Activated CD4-positive, CD25-positive, alpha-beta regulatory T cell treated with anti-CD3 and anti-CD28 coated beads, Interleukin-2, amount 50 U/mL, for 16 hours (primary cell): ENCODE data around the gene KLF13.

Experiments
- DNase-seq: peaks from one replicate; pipeline ENCODE4 v3.0.0-alpha.2; 2020; ENCODE audit warnings: low read depth, low spot score

The KLF13 gene

DNA sequence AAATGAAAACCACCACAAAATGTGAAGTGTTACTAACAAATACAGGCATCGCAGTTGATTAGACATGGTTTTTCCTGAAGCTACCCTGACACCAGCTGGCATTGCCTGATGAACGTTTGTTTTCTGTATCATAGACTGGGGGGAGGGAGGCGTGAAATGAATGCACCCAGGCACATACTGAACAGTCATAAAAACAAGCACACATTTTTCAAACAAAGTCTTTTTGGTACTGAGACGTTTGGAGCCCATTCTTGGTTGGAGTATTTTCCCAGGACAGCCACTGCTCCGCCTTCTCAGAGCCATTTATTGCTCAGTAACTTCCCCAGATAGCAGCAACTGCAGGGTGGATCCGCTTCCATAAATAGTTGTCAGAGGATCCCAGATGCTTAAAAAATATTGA, 52.4 kb downstream of the KLF13 start:
- no peak for DNase-seq

DNA sequence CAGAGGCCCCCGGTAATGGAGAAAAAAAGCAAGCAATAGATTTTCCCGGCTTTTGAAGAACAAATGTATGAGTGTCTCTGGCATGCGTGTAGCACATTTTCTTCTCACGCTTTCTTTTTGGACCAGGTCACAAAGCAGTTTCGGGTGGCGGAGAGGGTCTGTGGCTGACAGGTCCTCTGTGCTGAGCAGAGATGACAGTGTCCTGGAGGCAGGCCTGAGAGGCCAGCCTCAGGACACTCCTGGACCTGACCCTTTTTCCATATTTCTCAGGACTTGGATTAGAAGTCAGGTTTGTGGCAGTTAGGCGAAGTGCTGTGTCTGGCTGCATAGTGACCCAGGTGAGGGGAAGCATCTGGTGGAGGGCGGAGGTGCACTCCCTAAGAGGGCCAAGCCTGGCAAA, 52.9 kb downstream of the KLF13 start:
- DNase-seq: no peak

GRCh38 chr15:31381801-31382712, 55.4 kb downstream of the KLF13 start:
- DNase-seq: no peak

DNA sequence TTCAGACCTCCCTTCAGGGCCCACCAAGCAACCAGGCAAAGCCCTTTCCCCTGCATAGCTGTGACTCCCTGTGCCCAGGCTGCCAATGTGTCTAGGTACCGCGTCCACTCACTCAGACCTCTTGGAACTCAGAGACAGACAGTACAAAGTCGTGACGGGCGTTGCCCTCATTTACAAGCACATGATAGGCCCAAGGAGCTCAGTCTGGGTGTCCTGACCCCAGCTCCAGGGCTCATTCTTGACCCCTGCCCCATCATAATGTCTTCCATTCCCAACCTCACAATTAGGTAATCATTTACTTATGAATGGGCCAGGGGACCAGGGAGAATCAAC, 56.0 kb downstream of the KLF13 start:
- no peak for DNase-seq

DNA sequence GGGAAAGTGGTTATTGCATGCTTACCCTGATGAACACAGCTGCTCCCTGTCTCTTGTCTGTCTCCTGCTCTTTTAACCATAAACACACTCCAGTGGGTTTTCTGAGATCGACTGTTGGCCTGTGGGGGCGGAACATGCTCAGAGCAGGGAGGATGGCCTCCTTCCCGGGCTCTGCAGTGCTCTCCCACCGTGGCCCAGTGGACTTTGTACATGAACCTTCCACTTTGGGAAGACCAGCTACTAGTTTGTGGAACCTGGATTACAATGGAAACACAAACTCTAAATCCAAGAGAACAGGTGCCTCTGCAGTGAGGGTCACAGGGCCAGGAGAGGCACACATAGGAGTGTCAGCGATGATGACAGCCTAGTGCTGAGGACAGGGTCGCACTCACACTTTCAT, 56.5 kb downstream of the KLF13 start:
- no peak for DNase-seq

DNA sequence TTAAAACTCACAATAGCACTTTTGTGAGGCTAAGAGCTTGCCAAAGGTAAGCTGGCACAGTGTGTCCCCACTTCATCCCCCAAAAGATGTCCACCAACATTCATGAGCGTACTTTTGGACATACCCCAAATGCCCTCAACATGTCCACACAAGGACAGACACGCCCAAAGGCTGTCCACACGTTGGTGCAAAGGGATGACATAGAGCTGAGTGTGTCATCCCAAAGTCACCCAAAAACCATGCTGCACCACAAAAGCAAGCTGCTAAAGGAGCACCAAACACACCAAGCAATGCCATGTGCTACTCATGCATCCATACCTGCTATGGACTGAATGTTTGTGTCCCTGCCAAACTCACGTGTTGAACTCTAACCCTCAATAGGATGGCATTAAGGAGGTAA, 57.9 kb downstream of the KLF13 start:
- no peak for DNase-seq

DNA sequence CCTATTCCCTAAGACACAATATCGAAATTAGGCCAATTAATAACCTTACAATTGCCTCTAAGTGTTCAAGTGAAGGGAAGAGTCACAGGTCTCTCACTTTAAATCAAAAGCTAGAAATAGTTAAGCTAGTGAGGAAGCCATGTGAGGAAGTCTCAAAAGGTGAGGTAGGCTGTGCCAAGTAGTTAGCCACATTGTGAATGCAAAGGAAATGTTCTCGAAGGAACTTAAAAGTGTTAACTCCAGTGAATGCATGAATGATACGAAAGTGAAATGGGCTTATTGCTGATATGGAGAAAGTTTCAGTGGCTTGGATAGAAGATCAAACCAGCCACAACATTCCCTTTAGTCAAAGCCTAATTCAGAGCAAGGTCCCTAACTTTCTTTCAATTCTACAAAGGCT, 59.1 kb downstream of the KLF13 start:
- DNase-seq: no peak

- no peak for DNase-seq
Measured at GRCh38 chr15:31387092-31387478, 60.5 kb downstream of the KLF13 start.

- DNase-seq: no peak
Measured at GRCh38 chr15:31387479-31388118, 61.0 kb downstream of the KLF13 start.

DNA sequence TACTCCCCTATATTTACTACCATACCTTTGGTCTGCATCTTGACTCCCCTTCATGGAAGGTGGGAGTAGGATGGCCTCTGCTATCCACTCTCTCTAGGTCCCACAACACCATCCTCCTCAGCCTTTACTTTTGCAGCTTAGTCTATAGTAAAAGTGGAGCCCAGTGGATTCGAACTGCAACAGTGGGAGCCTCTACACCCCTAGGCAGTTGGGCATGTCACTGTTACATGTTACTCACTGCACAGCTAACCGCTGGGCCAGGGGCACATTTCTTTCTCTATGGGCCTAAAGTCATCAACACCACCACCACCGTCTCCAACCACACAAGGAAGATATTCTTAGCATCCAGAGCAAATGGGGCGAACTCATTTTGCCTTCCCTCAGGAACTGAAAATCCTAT, 62.9 kb downstream of the KLF13 start:
- no peak for DNase-seq

DNA sequence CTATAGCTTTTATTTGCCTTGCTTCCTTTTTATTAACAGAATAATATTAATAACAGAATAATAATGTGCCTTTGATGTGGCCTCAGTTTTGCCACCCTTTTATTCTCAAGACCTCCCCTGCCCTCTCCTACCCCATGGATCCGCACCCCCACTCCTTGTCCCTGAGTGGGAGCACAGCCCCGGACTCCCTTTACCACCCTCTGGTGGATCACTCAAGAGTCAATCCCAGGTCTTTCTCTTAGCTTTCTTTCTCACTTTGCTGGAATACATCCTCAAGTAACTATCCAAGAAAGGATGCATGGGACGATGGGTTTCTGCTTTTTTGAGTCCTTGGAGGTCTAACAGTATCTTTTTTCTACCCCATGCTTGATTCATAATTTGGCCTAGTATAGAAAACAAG, 63.4 kb downstream of the KLF13 start:
- no peak for DNase-seq

- DNase-seq: no peak
Measured at GRCh38 chr15:31390777-31391486, 64.3 kb downstream of the KLF13 start.

- DNase-seq: peak; percentile 39
Measured at GRCh38 chr15:31391687-31392671, 65.3 kb downstream of the KLF13 start.

GRCh38 chr15:31392761-31393401, 66.2 kb downstream of the KLF13 start:
- no peak for DNase-seq

DNA sequence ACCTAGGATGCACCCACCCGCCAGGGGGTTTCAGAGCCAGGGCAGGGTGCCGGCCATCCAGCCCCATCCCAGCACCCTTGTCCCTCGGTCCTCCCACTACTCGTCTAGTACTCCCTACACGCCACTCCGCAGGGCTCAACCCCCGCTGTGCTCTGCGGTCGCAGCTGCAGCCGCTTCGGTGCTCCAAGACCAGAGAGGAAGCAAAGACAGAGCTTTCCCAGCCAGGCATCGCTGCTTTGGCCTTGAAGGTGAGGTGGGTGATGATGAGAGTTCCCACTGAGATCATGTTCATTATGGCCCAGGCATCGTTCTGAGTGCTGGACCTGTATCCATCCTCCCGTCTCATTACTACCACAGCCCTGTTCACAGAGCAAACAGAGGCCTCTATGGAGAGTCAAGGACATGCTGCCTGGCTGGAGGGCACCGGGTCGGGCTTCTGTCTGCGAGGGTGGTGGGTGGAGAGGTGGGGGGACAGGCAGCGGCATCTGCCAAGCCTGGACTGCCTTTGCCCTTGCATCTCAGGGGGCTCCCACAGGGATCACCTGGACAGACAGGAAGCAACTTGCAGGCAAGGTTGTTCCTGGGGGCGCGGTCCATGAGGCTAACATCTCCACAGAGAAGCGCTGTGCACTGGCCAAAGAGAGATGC, 66.9 kb downstream of the KLF13 start:
- DNase-seq: no peak

DNA sequence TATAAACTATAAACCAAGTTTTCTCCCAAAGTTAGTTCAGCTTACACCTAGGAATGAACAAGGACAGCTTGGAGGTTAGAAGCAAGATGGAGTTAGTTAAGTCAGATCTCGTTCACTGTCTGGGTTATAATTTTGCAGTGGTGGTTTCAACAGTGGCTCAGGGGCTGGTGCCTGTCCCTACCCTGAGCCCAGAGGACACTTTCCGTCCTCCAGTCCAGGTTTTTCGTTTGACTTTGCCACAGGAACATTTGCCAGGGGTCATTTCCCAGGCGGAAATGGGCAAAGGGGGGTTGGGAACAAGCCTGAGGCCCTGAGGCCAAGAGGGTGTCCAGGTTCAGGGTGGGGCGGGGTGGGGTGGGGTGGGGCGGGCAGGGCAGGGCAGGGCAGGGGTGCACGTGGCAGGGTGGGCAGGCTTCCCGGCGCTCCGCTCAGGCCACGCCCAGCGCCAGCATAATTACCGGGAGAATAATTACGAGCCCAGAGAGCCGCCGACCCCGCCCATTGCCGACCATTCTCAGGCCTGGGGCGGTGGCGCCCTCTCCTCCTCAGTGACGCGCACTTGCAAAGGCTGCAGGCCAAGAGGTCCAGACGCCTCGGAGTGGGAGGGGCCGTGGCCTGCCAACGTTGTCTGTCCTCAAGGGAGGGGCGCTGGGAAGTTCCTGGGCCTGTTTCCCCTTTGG, 70.4 kb downstream of the KLF13 start:
- DNase-seq: no peak

- no peak for DNase-seq
Measured at GRCh38 chr15:31397851-31398661, 71.4 kb downstream of the KLF13 start.

DNA sequence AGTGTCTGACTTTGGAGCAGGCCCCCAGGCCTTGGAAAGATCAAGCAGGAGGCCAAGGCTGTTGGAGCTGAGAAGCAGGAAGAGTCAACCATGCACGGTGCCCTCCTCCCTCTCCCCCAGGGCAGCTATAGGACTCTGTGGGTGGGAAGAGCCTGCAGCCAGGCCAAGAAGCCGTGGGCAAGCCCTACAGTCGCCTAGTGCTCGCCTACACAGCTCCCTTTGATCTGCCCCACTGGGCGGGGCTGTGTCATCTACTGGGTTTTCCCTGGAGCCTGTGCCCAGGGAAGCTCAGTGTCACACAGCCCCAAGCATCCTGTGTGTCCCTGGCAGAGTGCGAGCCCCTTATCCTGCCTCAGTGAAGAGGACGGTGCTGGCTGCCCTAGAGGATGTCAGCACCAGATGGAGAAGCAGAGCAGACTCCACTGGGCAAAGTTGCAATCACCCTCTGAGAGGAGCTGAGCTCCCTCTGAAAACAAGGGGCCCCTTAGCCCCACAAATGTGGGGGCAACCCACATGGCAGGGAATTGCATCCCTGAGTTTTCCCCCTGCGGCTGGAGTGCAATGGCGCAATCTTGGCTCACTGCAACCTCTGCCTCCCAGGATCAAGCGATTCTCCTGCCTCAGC, 72.2 kb downstream of the KLF13 start:
- DNase-seq: no peak
